Urothelium cell line (cell line): Measurements from ENCODE around the gene ECE1.
A peak's percentile ranks its signal among the peaks of the same experiment; 100 is the strongest.

ENCODE experiments used
- DNase-seq: peaks from one replicate; pipeline ENCODE4 v3.0.0; 2011; ENCODE audit warnings: low spot score, mixed read lengths
- FAIRE-seq: peaks from 2 replicates; lab custom pipeline; 2011; peaks lifted over from hg19 to GRCh38; lab: Jason Lieb, UNC

ECE1 gene

DNA sequence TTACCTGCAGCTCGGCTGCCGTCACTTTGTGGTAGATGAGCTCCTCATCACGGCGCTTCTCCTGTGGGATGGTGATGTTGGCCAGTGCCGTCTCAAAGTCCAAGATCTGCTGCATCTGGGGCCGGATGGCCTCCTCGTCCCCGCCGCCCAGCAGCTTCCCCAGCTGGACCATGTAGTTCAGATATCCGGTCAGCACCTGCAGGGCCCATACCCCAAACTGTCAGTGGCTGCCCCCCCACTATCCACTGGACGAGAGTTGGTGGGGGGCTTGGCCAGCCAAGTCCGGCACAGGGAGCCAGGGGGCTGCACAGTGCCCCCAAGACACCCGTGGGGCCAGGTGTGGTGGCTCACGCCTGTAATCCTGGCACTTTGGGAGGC, 34.3 kb downstream of the ECE1 start:
- FAIRE-seq: no peak
- no peak for DNase-seq

GRCh38 chr1:21255284-21255942, 34.9 kb downstream of the ECE1 start:
- peak; percentile 66 for DNase-seq
- no peak for FAIRE-seq

DNA sequence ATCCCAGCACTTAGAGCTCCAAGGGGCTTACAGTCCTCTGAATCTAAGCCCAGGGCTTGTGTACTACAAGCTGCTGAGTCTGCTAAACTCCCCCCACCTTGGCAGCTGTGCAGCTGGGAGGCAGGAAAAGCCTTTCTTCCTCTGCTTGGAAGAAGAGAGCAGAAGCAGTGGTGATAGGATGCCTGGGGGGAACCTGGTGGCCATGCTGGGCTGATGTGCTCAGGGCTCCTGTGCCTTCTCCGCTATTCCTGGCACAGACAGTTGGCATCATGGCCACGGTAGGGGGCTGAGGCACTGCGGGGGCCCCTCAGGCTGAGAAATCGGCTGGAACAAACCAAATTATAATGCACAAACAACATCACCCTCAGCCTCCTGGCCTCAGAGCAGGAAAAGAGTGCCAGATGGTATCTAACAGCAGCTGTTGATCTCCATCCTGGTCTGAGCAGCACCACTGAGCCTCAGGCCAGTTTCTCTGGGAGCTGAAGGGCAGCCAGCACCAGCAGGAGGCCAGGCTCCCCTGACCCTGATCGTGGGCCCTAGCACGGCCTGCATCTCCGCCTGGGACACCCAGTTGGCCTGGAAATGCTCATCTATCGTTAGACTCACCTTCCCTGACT, 35.8 kb downstream of the ECE1 start:
- no peak for DNase-seq

GRCh38 chr1:21251773-21252471, 38.3 kb downstream of the ECE1 start:
- peak; percentile 76 for DNase-seq
- FAIRE-seq: no peak

More for the DNA sequence above, 35.8 kb downstream of the ECE1 start:
- FAIRE-seq: no peak

GRCh38 chr1:21249940-21250493, 40.2 kb downstream of the ECE1 start:
- FAIRE-seq (no peak), DNase-seq (no peak)

GRCh38 chr1:21247892-21248715, 42.2 kb downstream of the ECE1 start:
- DNase-seq (no peak), FAIRE-seq (no peak)

DNA sequence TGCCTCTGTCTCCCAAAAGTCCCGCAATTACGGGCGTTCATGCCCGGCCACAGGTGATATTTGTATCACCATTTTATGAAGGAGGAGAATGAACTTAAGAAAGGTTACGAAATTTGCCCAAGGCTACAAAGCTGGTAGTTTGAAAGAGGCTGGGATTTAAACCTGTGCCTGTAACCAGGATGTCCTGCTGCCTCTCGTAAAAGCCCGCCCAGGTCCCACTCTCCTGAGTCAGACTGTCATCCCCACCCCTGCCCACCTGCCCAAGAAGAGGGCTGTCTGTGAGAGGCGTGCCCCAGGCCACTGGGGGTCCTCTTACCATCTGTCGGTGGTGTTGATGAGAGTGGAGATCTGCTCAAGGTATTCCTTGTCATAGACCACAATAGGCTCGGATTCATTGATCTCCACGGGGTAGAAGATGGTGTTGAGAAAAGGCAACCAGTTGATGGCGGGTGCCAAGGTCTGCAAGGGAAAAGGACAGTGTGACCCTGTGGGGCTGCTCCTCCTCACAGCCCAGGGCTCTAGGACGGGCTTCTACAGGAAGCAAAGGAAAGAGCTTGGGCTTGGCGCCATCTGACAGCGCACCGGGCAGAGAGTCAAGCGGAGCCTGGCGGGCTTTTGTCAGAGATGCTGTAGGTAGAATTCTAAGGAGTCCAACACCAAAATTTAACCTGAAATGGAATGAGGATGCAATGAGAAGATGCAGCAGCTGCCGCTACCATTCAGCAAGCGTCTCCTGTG, 43.2 kb downstream of the ECE1 start:
- FAIRE-seq (no peak), DNase-seq (no peak)

- FAIRE-seq: no peak
These were observed 44.5 kb downstream of the ECE1 start for GRCh38 chr1:21245688-21246229.

GRCh38 chr1:21244986-21245687, 45.1 kb downstream of the ECE1 start:
- no peak for DNase-seq
- no peak for FAIRE-seq

More at GRCh38 chr1:21245688-21246229, 44.5 kb downstream of the ECE1 start:
- DNase-seq: no peak

DNA sequence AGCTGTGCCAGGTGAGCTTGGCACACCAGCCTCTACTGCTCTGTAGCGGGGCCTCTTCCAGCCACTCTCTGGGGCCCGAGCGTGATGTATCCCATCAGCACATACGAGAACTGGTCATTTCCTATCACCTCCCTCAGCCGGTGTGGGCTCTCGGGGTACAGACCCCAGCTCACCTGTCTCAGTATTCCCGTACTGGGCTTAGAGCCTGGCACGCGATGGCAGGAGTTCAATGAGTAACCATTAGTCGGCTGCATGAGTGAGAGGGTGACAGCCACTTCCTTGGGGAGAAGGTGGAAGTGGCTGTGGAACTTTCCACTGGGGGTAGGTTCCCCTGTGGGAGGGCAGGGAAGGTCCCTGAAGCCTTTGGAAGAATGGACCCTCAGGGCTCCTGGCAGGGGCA, 46.1 kb downstream of the ECE1 start:
- FAIRE-seq: no peak
- DNase-seq: no peak

DNA sequence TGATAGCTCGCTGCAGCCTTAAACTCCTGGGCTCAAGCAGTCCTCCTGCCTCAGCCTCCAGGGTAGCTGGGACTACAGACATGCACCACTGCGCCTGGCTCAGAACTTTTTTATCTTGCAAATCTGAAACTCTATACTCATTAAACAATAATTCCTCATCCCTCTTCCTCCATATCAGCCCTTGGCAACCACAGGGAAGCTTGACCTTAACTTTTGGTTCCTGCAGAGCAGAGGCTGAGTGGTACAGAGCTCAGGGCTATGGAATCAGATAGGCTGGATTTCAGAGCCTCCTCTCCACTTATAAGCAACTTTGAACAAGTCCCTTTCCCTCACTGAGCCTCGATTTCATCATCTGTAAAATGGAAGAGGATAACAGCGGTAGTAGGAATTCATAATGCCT, 47.4 kb downstream of the ECE1 start:
- no peak for DNase-seq
- FAIRE-seq: no peak

DNA sequence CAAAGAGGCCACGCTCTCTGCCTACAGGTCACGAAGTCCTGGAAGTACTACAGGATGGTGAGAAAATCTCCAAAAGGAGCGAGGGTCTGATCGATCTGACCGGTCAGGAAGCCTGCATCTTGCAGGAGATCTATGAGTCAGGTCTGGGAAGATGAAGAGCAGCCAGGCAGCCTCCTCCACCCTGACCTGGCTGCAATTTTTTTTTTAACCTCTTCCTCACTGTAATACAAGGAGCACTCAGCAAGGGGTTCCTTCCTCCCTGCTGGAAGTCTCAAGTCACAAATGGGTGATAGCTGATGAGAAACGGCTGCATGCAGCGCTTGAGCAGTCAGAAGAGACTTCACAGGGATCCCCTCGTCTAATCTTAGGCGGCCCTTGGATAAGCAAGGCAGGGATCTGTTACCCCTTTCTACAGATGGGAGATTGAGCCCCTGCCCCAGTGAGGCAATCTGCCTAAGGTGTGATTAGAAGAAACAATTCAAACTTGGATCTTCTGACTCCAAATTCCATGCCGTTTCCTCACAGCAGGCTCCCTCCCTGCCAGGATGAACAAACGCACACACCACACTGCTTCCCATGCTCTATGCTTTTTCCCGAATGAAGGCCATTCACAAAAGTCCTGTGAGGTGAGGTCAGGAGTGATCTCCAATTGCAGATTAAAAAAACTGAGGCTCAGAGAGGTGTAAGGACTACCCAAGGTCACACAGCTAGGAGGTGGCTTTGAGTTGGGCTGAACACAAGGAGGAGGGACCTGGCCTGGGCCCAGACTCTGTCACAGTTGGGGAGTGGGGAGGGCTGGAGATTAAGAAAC, 48.3 kb downstream of the ECE1 start:
- FAIRE-seq: no peak
- no peak for DNase-seq

GRCh38 chr1:21240706-21241105, 49.6 kb downstream of the ECE1 start:
- no peak for FAIRE-seq
- no peak for DNase-seq

GRCh38 chr1:21239221-21239620, 51.0 kb downstream of the ECE1 start:
- FAIRE-seq (no peak), DNase-seq (no peak)

- no peak for DNase-seq
- no peak for FAIRE-seq
These were observed 52.0 kb downstream of the ECE1 start for GRCh38 chr1:21238141-21238800.

- no peak for DNase-seq
- FAIRE-seq: no peak
These were observed 52.7 kb downstream of the ECE1 start for GRCh38 chr1:21237446-21238088.

DNA sequence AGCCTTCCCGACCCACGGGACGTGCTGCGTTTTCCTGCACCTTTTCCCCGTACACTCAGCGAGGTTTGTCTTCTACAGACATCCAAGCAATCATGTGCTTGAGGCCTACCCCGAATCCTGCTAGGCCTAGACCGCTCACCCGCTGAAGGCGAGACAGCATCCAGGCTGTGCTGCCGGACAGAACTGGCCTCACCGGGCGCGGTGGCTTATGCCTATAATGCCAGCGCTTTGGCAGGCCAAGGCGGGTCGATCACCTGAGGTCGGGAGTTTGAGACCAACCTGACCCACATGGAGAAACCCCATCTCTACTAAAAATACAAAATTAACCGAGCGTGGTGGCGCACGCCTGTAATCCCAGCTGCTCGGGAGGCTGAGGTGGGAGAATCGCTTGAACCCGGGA, 54.1 kb downstream of the ECE1 start:
- FAIRE-seq (no peak), DNase-seq (no peak)

DNA sequence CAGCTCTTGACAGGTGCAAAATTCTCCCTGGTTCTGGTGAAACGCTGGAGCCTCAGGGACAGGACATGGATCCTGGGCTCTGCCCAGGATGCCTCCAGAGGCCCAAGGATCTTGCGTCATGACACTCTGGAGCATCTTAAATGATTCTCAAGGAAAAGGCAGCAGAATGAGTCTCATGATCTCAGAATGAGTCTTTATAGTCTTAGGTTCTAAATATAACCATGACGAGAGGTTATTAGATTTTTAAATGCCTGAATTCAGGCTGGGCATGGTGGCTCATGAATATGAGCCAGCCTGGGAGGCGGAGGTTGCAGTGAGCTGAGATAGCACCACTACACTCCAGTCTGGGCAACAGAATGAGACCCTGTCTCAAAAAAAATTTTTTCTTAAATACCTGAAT, 55.5 kb downstream of the ECE1 start:
- DNase-seq (no peak), FAIRE-seq (no peak)
